PFSK-1 (cell line): ENCODE data around the gene SETD2.

Experiments
- FOXP2 ChIP-seq: optimal IDR thresholded peaks from 2 replicates; pipeline ENCODE3; 2011; ENCODE audit warnings: borderline replicate concordance, control low read depth, inconsistent platforms; ENCODE audit not compliant: insufficient read depth; ENCODE audit errors: extremely low read length, extremely low read depth
- POLR2AphosphoS5 ChIP-seq: IDR thresholded peaks from 2 replicates; pipeline ENCODE4 v1.6.1; 2012; ENCODE audit warnings: low read depth, mild to moderate bottlenecking, control low read depth, low read length, moderate library complexity
- REST ChIP-seq, 2 experiments: IDR thresholded peaks; 2 replicates each; pipeline versions ENCODE4 v1.6.1 to v1.8.0; 2011 to 2012; ENCODE audit warnings: low read depth in 2 of 2, low read length in 2 of 2, control low read depth in 1 of 2, inconsistent platforms in 1 of 2, mild to moderate bottlenecking in 1 of 2, moderate library complexity in 1 of 2; ENCODE audit not compliant: insufficient read depth in 1 of 2
- SIN3A ChIP-seq: IDR thresholded peaks from 2 replicates; pipeline ENCODE4 v1.6.1; 2012; ENCODE audit warnings: mild to moderate bottlenecking, low read length, moderate library complexity, borderline replicate concordance; ENCODE audit not compliant: insufficient read depth
- TAF1 ChIP-seq: IDR thresholded peaks from 2 replicates; pipeline ENCODE4 v1.6.1; 2012; ENCODE audit warnings: low read length, control low read depth, borderline replicate concordance; ENCODE audit not compliant: insufficient read depth

- TF ChIP-seq SIN3A (no peak), POLR2AphosphoS5 (no peak), TAF1 (no peak), REST (IDR thresholded peaks at IDR 0.05; ENCODE audit: insufficient read depth in 1 of 2, low read depth in 2 of 2, low read length in 2 of 2) (no peak), FOXP2 (no peak)
These were observed 139.0 kb downstream of the SETD2 start for GRCh38 chr3:47024932-47025331.
